OCI-LY3 (cell line): ENCODE measurements around the gene CCDC182.

Source experiments
- EZH2phosphoT487 ChIP-seq: fragments of 200-600 bp; shearing (Covaris generic); IDR thresholded peaks from 2 replicates; pipeline ENCODE4 v1.6.1; 2018; ENCODE audit warnings: antibody characterized with exemption, mixed run types, low read depth
- TF ChIP-seq, protein P1 (sequence below): fragments of 200-600, 300-600 bp; sonication (generic); IDR thresholded peaks from 2 replicates; pipeline ENCODE4 v1.5.1; 2014; ENCODE audit warnings: antibody characterized with exemption, low read length, low read depth

GRCh38 chr17:57788725-57789124 lies 43.6 kb upstream of the CCDC182 start:
- TF ChIP-seq, protein P1, sequence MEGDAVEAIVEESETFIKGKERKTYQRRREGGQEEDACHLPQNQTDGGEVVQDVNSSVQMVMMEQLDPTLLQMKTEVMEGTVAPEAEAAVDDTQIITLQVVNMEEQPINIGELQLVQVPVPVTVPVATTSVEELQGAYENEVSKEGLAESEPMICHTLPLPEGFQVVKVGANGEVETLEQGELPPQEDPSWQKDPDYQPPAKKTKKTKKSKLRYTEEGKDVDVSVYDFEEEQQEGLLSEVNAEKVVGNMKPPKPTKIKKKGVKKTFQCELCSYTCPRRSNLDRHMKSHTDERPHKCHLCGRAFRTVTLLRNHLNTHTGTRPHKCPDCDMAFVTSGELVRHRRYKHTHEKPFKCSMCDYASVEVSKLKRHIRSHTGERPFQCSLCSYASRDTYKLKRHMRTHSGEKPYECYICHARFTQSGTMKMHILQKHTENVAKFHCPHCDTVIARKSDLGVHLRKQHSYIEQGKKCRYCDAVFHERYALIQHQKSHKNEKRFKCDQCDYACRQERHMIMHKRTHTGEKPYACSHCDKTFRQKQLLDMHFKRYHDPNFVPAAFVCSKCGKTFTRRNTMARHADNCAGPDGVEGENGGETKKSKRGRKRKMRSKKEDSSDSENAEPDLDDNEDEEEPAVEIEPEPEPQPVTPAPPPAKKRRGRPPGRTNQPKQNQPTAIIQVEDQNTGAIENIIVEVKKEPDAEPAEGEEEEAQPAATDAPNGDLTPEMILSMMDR = no peak
- TF ChIP-seq EZH2phosphoT487 = no peak
